Epithelial cell of esophagus (primary cell): Measurements from ENCODE around the gene RASSF1.

Experiments used
- DNase-seq: peaks from one replicate; pipeline ENCODE4 v3.0.0; 2010; ENCODE audit warnings: low read depth
- H3K4me3 ChIP-seq: 2 replicates; pipeline ENCODE4 v1.5.1; 2011; ENCODE audit warnings: mild to moderate bottlenecking, low read length, control low read depth
- CTCF ChIP-seq: IDR thresholded peaks from 2 replicates; pipeline ENCODE4 v1.5.1; 2011; ENCODE audit warnings: low read depth, mild to moderate bottlenecking, low read length, control low read depth, inconsistent platforms; ENCODE audit not compliant: insufficient read depth; ENCODE audit errors: missing control alignments

RASSF1 gene

GRCh38 chr3:50374363-50375257 lies 34.0 kb upstream of the RASSF1 start:
- no peak for TF ChIP-seq CTCF

GRCh38 chr3:50373146-50374051 lies 32.8 kb upstream of the RASSF1 start:
- DNase-seq: no peak
- H3K4me3 ChIP-seq: no peak overlapping the region
- no peak for TF ChIP-seq CTCF

More at GRCh38 chr3:50374363-50375257, 34.0 kb upstream of the RASSF1 start:
- H3K4me3 ChIP-seq: no peak overlapping the region
- DNase-seq: no peak

DNA sequence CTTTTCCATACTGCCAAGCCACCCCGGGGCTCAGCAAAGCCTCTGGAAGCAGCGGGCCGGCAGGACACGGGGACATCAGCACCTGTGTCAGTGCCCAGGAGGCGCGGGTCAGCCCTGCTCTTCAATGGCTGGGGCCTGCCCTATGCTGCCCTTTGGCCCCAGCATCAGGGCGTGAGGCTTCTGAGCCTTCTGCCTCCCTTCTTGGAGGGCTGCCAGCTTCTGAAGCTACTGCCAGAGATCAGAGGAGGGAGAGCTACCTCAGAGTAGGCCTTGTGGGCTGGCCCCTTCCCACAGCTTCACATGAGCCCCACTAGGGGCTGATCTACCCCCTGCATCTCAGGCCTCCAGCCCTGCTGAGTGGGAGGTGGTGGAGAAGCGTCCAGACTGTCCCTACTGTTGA lies 31.7 kb upstream of the RASSF1 start:
- H3K4me3 ChIP-seq: no peak overlapping the region
- DNase-seq: no peak
- TF ChIP-seq CTCF: no peak

DNA sequence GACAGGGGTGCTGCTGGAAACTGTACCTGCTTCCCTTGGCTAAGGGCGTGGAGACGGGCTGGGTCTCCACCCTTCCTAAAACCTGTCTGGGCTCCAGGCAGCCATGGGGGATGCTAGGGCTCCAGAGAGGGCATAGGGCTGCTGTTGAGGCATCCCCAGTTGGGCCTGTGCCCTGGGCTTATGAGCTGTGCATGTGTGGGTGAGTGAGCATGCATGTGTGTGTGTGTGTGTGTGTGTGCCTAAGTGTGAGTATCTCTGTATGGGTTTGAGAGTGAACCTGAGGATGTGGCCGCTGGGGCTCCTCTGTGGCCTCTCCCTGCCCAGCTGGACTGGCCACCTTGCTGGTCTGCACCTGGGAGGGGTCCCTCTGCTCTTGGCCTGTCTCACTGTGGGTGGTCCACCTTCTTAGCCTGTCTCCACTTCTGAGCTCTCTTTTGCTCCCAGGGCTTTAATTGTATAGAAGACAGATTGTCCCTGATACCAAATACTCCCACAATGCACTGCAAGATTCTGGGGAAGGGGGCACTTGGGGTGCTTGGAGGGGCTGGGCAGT lies 30.6 kb upstream of the RASSF1 start:
- DNase-seq: peak; percentile 36

GRCh38 chr3:50370594-50370993 lies 30.0 kb upstream of the RASSF1 start:
- peak; percentile 36 for TF ChIP-seq CTCF
- H3K4me3 ChIP-seq: no peak overlapping the region
- peak; percentile 42 for DNase-seq

More for the DNA sequence above, 30.6 kb upstream of the RASSF1 start:
- no peak for TF ChIP-seq CTCF
- no peak overlapping the region for H3K4me3 ChIP-seq

GRCh38 chr3:50369012-50369670 lies 28.5 kb upstream of the RASSF1 start:
- DNase-seq: peak; percentile 65
- no peak overlapping the region for H3K4me3 ChIP-seq
- no peak for TF ChIP-seq CTCF
